NOMO-1 treated with dmso at 0.1 percent for 144 hours (cell line): Measurements from ENCODE around the gene SELENON.
A peak's percentile ranks its signal among the peaks of the same experiment; 100 is the strongest.

Experiments used
- DNase-seq: peaks from one replicate; lab custom pipeline; 2025; ENCODE audit not compliant: unreplicated experiment; lab: John Stamatoyannopoulos, UW

Gene SELENON

GRCh38 chr1:25770541-25771220 is 29.3 kb upstream of the SELENON start:
- DNase-seq = no peak

- DNase-seq = peak; percentile 91
Observed at GRCh38 chr1:25771221-25772114, 28.5 kb upstream of the SELENON start.

GRCh38 chr1:25772164-25772563 is 27.8 kb upstream of the SELENON start:
- no peak for DNase-seq

GRCh38 chr1:25772692-25773245 is 27.2 kb upstream of the SELENON start:
- no peak for DNase-seq

- no peak for DNase-seq
Observed at GRCh38 chr1:25773441-25774125, 26.4 kb upstream of the SELENON start.

GRCh38 chr1:25774206-25774803 is 25.7 kb upstream of the SELENON start:
- DNase-seq = no peak

- DNase-seq = no peak
Observed at GRCh38 chr1:25774921-25775771, 24.8 kb upstream of the SELENON start.

GRCh38 chr1:25779388-25779787 is 20.6 kb upstream of the SELENON start:
- no peak for DNase-seq

GRCh38 chr1:25779894-25780293 is 20.1 kb upstream of the SELENON start:
- no peak for DNase-seq

GRCh38 chr1:25780318-25781129 is 19.5 kb upstream of the SELENON start:
- DNase-seq = no peak

GRCh38 chr1:25781130-25781433 is 18.9 kb upstream of the SELENON start:
- DNase-seq = no peak

- no peak for DNase-seq
Observed at GRCh38 chr1:25782608-25783201, 17.3 kb upstream of the SELENON start.

- DNase-seq = no peak
Observed at GRCh38 chr1:25784575-25785051, 15.4 kb upstream of the SELENON start.

GRCh38 chr1:25785333-25786067 is 14.5 kb upstream of the SELENON start:
- no peak for DNase-seq

- no peak for DNase-seq
Observed at GRCh38 chr1:25786887-25787759, 12.9 kb upstream of the SELENON start.

- no peak for DNase-seq
Observed at GRCh38 chr1:25787760-25788166, 12.2 kb upstream of the SELENON start.

- DNase-seq = no peak
Observed at GRCh38 chr1:25790472-25790871, 9.5 kb upstream of the SELENON start.
